Astrocyte (in vitro differentiated cells and primary cell): Measurements from ENCODE around the gene ZNF683. TPM values are rescaled to one million over a fixed set of nuclear protein-coding genes. Genes with fewer than 3 reads are reported as not detected.
A peak's percentile ranks its signal among the peaks of the same experiment; 100 is the strongest.

Source experiments
- DNase-seq: peaks from one replicate; pipeline ENCODE4 v3.0.0-alpha.2; 2010; ENCODE audit warnings: low read depth
- FAIRE-seq: peaks from 2 replicates; lab custom pipeline; 2011; peaks lifted over from hg19 to GRCh38; lab: Jason Lieb, UNC
- H2AFZ ChIP-seq: 2 replicates; pipeline ENCODE4 v1.6.0; 2012; ENCODE audit warnings: low read depth, low read length, inconsistent platforms
- H3K27ac ChIP-seq: 2 replicates; pipeline ENCODE4 v1.5.1; 2011; ENCODE audit warnings: low read depth, low read length, inconsistent platforms
- H3K27me3 ChIP-seq: 2 replicates; pipeline ENCODE4 v1.6.0; 2011; ENCODE audit warnings: low read length, inconsistent platforms; ENCODE audit not compliant: insufficient read depth
- H3K36me3 ChIP-seq: 2 replicates; pipeline ENCODE4 v1.5.1; 2011; ENCODE audit warnings: low read length, inconsistent platforms; ENCODE audit not compliant: insufficient read depth
- H3K4me1 ChIP-seq: 2 replicates; pipeline ENCODE4 v1.5.1; 2011; ENCODE audit warnings: low read length, inconsistent platforms; ENCODE audit not compliant: insufficient read depth
- H3K4me2 ChIP-seq: 2 replicates; pipeline ENCODE4 v1.6.0; 2012; ENCODE audit warnings: low read length, inconsistent platforms
- H3K4me3 ChIP-seq: 2 replicates; pipeline ENCODE4 v1.5.1; 2011; ENCODE audit warnings: low read depth, mild to moderate bottlenecking, low read length, inconsistent platforms; ENCODE audit not compliant: insufficient read depth
- H3K79me2 ChIP-seq: 2 replicates; pipeline ENCODE4 v1.6.0; 2012; ENCODE audit warnings: mild to moderate bottlenecking, low read length, inconsistent platforms; ENCODE audit not compliant: insufficient read depth
- H3K9ac ChIP-seq: 2 replicates; pipeline ENCODE4 v1.6.0; 2012; ENCODE audit warnings: mild to moderate bottlenecking, low read length, inconsistent platforms
- H3K9me3 ChIP-seq: 2 replicates; pipeline ENCODE4 v1.5.1; 2012; ENCODE audit warnings: low read depth, mild to moderate bottlenecking, low read length, inconsistent platforms; ENCODE audit not compliant: insufficient read depth
- H4K20me1 ChIP-seq: 2 replicates; pipeline ENCODE4 v1.6.0; 2012; ENCODE audit warnings: low read length, inconsistent platforms; ENCODE audit not compliant: insufficient read depth
- H3K27ac Mint-ChIP-seq: one replicate; pipeline ENCODE4 v1.8.0; 2021; ENCODE audit warnings: mild to moderate bottlenecking, mixed read lengths; ENCODE audit not compliant: unreplicated experiment
- H3K27me3 Mint-ChIP-seq: one replicate; pipeline ENCODE4 v1.8.0; 2021; ENCODE audit warnings: low read depth, mixed read lengths; ENCODE audit not compliant: unreplicated experiment
- H3K36me3 Mint-ChIP-seq: one replicate; pipeline ENCODE4 v1.8.0; 2021; ENCODE audit warnings: low read depth, mixed read lengths; ENCODE audit not compliant: unreplicated experiment
- H3K4me1 Mint-ChIP-seq: one replicate; pipeline ENCODE4 v1.8.0; 2021; ENCODE audit warnings: low read depth, mixed read lengths; ENCODE audit not compliant: unreplicated experiment
- H3K4me3 Mint-ChIP-seq: one replicate; pipeline ENCODE4 v1.8.0; 2021; ENCODE audit warnings: mild to moderate bottlenecking, moderate library complexity, mixed read lengths; ENCODE audit not compliant: unreplicated experiment
- H3K9me3 Mint-ChIP-seq: one replicate; pipeline ENCODE4 v1.8.0; 2021; ENCODE audit warnings: mild to moderate bottlenecking, mixed read lengths; ENCODE audit not compliant: unreplicated experiment
- CTCF ChIP-seq: IDR thresholded peaks from 2 replicates; pipeline ENCODE4 v1.5.1; 2011; ENCODE audit warnings: low read depth, mild to moderate bottlenecking, inconsistent platforms, low read length, moderate library complexity; ENCODE audit not compliant: insufficient read depth
- EZH2 ChIP-seq: IDR thresholded peaks from 2 replicates; pipeline ENCODE4 v1.6.1; 2012; ENCODE audit warnings: mild to moderate bottlenecking, low read length, inconsistent platforms; ENCODE audit not compliant: insufficient read depth
- total RNA-seq: library from RNA; stranded (reverse); gene quantifications from 2 replicates; pipeline ENCODE4 v1.2.1, GENCODE V29; 2021

Gene ZNF683
- total RNA-seq, 1 donor from 2014 or later = not detected

GRCh38 chr1:26411624-26412074 lies 39.1 kb upstream of the ZNF683 start:
- DNase-seq = no peak
- Histone ChIP-seq H3K79me2 (no peaks in the 10 kb centered on the region), H3K4me1 (no peaks in the 10 kb centered on the region), H3K36me3 (no peaks in the 10 kb centered on the region), H3K4me3 (no peak overlapping the region), H3K27ac (no peak overlapping the region), H4K20me1 (no peaks in the 10 kb centered on the region), H3K9me3 (no peaks in the 10 kb centered on the region), H3K27me3 (peaks cover 49% of the 10 kb centered on the region), H3K4me2 (peak overlapping the region; percentile 36), H3K9ac (no peak overlapping the region), H2AFZ (no peak overlapping the region)
- Mint-ChIP-seq H3K27me3 (no peaks in the 10 kb centered on the region), H3K4me3 (peak overlapping the region; percentile 89), H3K9me3 (no peaks in the 10 kb centered on the region), H3K27ac (peak overlapping the region; percentile 63), H3K36me3 (peaks cover 2% of the 10 kb centered on the region), H3K4me1 (peaks cover 39% of the 10 kb centered on the region)
- TF ChIP-seq EZH2 = peak; percentile 68
- no peak for TF ChIP-seq CTCF
- no peak for FAIRE-seq

- no peaks in the 10 kb centered on the region for H3K79me2 ChIP-seq
- H3K9ac ChIP-seq = no peak within 1 kb of the TSS
- H3K27me3 ChIP-seq = peaks cover 49% of the 10 kb centered on the region
- DNase-seq = no peak
- Mint-ChIP-seq H3K4me3 (peak within 1 kb of the TSS; percentile 89), H3K27ac (peak within 1 kb of the TSS; percentile 81), H3K9me3 (no peaks in the 10 kb centered on the region), H3K36me3 (peaks cover 2% of the 10 kb centered on the region), H3K4me1 (peaks cover 35% of the 10 kb centered on the region), H3K27me3 (no peaks in the 10 kb centered on the region)
- no peaks in the 10 kb centered on the region for H3K9me3 ChIP-seq
- peak within 1 kb of the TSS; percentile 48 for H3K4me2 ChIP-seq
- FAIRE-seq = no peak
- H3K4me1 ChIP-seq = no peaks in the 10 kb centered on the region
- no peaks in the 10 kb centered on the region for H3K36me3 ChIP-seq
- no peak within 1 kb of the TSS for H3K27ac ChIP-seq
- no peak within 1 kb of the TSS for H2AFZ ChIP-seq
- TF ChIP-seq EZH2 (peak; percentile 95), CTCF (no peak)
- no peaks in the 10 kb centered on the region for H4K20me1 ChIP-seq
- H3K4me3 ChIP-seq = no peak within 1 kb of the TSS
Observed at GRCh38 chr1:26410706-26411623, 38.4 kb upstream of the ZNF683 start, which contains the start of gene LIN28A. Gene LIN28A, plus strand, starts transcription at chr1:26410817. Its CDS starts 75 bp downstream, at chr1:26410892.
